ENCODE data around the gene CDK2. TPM values are rescaled to one million over a fixed set of nuclear protein-coding genes. Genes with fewer than 3 reads are reported as not detected.
A peak's percentile ranks its signal among the peaks of the same experiment; 100 is the strongest.
"Not testable (repeated sequence)": the region's sequence is repeated elsewhere in the genome, so short reads cannot be mapped to it uniquely, and the experiment has no call there.

Gene CDK2
- total RNA-seq: 25.7 and 29.0 TPM in 2 replicates

GRCh38 chr12:55966408-55967281, at the start of gene CDK2:
TSS of gene CDK2 (plus strand) at chr12:55966830. CDS start at chr12:55967009, 179 bp downstream.
- H3K36me3 Mint-ChIP-seq (ENCODE audit: low read depth): peaks cover 14% of the 10 kb centered on the region
- intact Hi-C loops (cut with micrococcal nuclease): loop anchor here (1.0 kb wide), 1 partner anchor 8 kb away; the partner anchor contains the start of gene RAB5B
- H3K9me3 Mint-ChIP-seq: no peaks in the 10 kb centered on the region
- no peaks in the 10 kb centered on the region for H3K27me3 Mint-ChIP-seq
- peak within 1 kb of the TSS; percentile 93 for H3K4me3 Mint-ChIP-seq
- peak; percentile 83 for DNase-seq
- ChIA-PET CTCF (no interaction called here), POLR2A (interaction anchor here (0.6 kb wide), 1 partner anchor 63 kb away, joined by 6 read pairs; no protein-coding TSS in a partner anchor)
- ATAC-seq (ENCODE audit: low read depth): peak; percentile 99
- peaks cover 34% of the 10 kb centered on the region for H3K4me1 Mint-ChIP-seq
- no peak for TF ChIP-seq CTCF (IDR thresholded peaks at IDR 0.05)
- H3K27ac Mint-ChIP-seq: peak within 1 kb of the TSS; percentile 66

GRCh38 chr12:55919032-55919431, 47.6 kb upstream of the CDK2 start:
- H3K4me3 Mint-ChIP-seq; DNase-seq; POLR2A ChIA-PET; ATAC-seq (ENCODE audit: low read depth); intact Hi-C loops (cut with micrococcal nuclease); CTCF ChIA-PET; H3K27me3 Mint-ChIP-seq; H3K9me3 Mint-ChIP-seq; H3K27ac Mint-ChIP-seq: not testable (repeated sequence)
- Mint-ChIP-seq H3K4me1 (peaks cover 24% of the 10 kb centered on the region), H3K36me3 (ENCODE audit: low read depth) (peaks cover 46% of the 10 kb centered on the region)

- Mint-ChIP-seq H3K4me3 (no peak overlapping the region), H3K27ac (peak overlapping the region; percentile 18), H3K36me3 (ENCODE audit: low read depth) (peaks cover 43% of the 10 kb centered on the region), H3K9me3 (no peaks in the 10 kb centered on the region), H3K4me1 (peaks cover 32% of the 10 kb centered on the region), H3K27me3 (no peaks in the 10 kb centered on the region)
- intact Hi-C loops (cut with micrococcal nuclease): no loop called here
- DNase-seq: no peak
- no peak for ATAC-seq (ENCODE audit: low read depth)
- ChIA-PET CTCF (no interaction called here), POLR2A (interaction anchor here (0.6 to 0.7 kb wide), 2 partner anchors 119 to 734 kb away, joined by 3 read pairs; partner anchors contain the start of gene RPS26)
- TF ChIP-seq CTCF (IDR thresholded peaks at IDR 0.05): no peak
Measured at GRCh38 chr12:55922126-55922525, 44.5 kb upstream of the CDK2 start.

- H3K4me1 Mint-ChIP-seq: peaks cover 41% of the 10 kb centered on the region
- ATAC-seq (ENCODE audit: low read depth); H3K27ac Mint-ChIP-seq; H3K27me3 Mint-ChIP-seq; intact Hi-C loops (cut with micrococcal nuclease); CTCF ChIA-PET; H3K9me3 Mint-ChIP-seq; H3K4me3 Mint-ChIP-seq; DNase-seq: not testable (repeated sequence)
- POLR2A ChIA-PET: interaction anchor here (0.7 kb wide), 1 partner anchor 11 kb away, joined by 3 read pairs; no protein-coding TSS in a partner anchor
- peaks cover 47% of the 10 kb centered on the region for H3K36me3 Mint-ChIP-seq (ENCODE audit: low read depth)
Measured at GRCh38 chr12:55923648-55924047, 43.0 kb upstream of the CDK2 start.

- ATAC-seq (ENCODE audit: low read depth) (no peak), DNase-seq (no peak)
- intact Hi-C loops (cut with micrococcal nuclease): loop anchor here (5.0 kb wide), 3 partner anchors 177 to 297 kb away; partner anchors contain the start of genes NABP2, PA2G4 and RNF41
- H3K4me1 Mint-ChIP-seq: peaks cover 58% of the 10 kb centered on the region
- H3K27ac Mint-ChIP-seq: peak overlapping the region; percentile 98
- H3K27me3 Mint-ChIP-seq: no peaks in the 10 kb centered on the region
- peak overlapping the region; percentile 98 for H3K4me3 Mint-ChIP-seq
- CTCF ChIA-PET: interaction anchor here (1.0 to 3.4 kb wide), 6 partner anchors 12 to 96 kb away, joined by 3 to 43 read pairs (median 4); partner anchors contain the start of gene DNAJC14
- no peaks in the 10 kb centered on the region for H3K9me3 Mint-ChIP-seq
- H3K36me3 Mint-ChIP-seq (ENCODE audit: low read depth): peaks cover 45% of the 10 kb centered on the region
- no peak for TF ChIP-seq CTCF (IDR thresholded peaks at IDR 0.05)
- POLR2A ChIA-PET: interaction anchor here (0.5 to 4.6 kb wide), 4 partner anchors 14 to 95 kb away, joined by 3 to 70 read pairs (median 40); partner anchors contain the start of genes DNAJC14 and RAB5B
Measured at GRCh38 chr12:55925371-55925770, 41.3 kb upstream of the CDK2 start.
